Measurements from ENCODE around the gene PPL.
A peak's percentile ranks its signal among the peaks of the same experiment; 100 is the strongest.
"Not testable (repeated sequence)": the region's sequence is repeated elsewhere in the genome, so short reads cannot be mapped to it uniquely, and the experiment has no call there.

Gene PPL

GRCh38 chr16:4958510-4959438, 21.8 kb upstream of the PPL start:
- DNase-seq: no peak

- DNase-seq: peak; percentile 97
Observed at GRCh38 chr16:4957720-4958509, 21.0 kb upstream of the PPL start, which contains the start of gene SEC14L5. TSS of gene SEC14L5 (plus strand) at chr16:4958330. CDS start at chr16:4959324, 994 bp downstream.

DNA sequence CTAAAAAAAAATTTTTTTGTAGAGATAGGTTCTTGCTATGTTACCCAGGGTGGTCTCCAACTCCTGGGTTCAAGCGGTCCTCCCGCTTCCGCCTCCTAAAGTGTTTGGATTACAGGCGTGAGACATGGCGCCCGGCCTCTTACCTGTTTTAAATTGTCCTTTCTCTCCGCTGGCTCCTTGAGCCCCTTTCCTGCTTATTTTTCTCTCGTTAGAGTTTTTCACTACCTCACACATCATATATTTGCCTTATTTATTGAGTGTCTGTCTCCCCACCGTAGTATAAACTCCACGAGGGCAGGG, 20.4 kb upstream of the PPL start:
- DNase-seq: no peak

GRCh38 chr16:4954714-4955113, 17.8 kb upstream of the PPL start:
- DNase-seq: no peak

GRCh38 chr16:4951583-4951982, 14.6 kb upstream of the PPL start:
- not testable (repeated sequence) for DNase-seq

DNA sequence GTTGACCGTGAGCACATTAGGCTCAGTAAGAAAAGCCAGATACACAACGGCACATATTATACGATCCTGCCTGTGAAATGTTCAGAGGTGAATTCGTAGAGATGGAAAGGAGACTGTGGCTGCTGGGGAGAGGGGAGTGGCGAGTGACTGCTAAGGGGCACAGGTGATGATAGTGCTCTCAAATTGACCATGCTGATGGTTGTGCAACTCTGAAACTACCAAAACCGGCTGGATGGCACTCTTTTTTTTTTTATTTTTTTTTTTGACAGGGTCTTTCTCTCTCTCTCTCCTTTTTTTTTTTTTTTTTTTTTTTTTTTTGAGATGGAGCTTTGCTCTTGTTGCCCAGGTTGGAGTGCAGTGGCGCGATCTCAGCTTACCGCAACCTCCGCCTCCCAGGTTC, 13.0 kb upstream of the PPL start:
- DNase-seq: no peak

DNA sequence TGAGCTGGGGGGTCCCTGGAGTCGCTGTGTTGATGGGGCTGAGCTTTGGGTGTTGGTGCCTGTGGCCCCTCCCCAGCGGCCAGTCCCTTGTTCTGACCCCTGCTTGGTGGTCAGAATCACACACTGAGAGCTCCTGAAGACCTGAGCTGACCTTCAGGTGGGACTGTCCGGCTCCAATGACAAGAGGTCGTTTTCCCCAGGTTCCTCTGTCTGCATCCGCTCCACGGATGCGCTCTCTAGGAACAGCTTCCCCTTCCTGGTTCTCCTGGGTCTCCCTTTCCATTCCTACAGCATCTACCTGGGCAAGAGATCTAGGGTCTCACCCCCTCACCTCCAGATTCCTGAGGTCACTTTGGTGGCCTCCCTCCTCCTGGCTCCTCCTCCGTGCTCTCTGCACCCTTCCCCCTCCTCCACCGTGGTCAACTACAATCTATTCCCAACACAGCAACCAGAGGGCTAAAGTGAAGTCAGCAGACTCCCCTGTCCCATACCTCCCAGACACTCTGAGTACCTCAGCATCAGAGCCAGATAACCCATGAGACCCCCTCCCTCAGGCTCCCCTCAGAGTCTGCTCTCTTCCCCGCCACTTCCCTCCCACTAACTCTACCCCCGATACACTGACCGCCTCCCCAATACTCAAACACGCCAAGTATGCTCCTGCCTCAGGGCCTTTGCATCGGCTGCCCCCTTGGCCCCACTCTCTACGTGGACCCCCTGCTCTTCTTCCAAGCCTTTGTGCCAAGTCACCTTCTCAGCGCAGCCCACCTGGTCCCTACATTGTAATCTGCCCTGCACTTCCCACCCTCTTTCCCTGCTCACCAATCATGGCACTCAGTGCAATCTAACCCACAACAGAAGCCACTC, 12.2 kb upstream of the PPL start:
- DNase-seq: no peak

DNA sequence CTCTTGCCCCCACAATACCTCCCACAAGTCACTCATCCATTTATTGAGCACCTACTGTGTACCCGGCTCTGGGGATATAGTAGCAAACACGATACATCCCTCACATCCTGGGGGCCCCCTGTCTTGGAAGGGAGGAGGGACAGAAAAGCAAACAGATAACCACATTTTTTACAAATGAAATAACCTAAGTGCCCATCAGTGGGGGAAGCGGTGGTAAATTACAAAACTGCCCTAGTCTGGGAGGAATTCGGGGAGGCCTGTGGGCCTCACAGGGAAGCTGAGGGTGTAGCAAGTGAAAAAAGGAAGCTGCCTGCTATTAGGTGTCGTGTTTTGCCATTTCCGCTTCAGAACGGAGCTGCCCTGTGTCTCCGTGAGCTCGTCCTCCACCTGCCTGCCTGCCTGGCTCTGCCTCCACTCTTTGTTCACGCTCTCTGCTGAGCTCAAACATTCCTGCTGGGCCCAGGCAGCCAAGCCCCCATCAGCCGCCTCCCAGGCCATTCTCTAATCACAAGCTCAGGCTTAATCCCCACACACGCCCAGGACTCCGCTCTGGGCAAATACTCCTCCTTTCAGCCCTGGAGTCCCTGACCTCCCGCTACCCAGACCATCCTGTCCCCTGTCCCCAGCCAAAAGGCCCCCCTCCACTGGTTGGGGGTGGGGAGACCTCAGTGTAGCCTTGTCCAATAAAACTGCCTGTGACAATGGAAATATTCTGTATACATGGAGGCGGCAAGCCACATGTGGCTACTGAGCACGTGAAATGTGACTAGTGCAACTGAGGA, 11.0 kb upstream of the PPL start:
- DNase-seq: no peak

DNA sequence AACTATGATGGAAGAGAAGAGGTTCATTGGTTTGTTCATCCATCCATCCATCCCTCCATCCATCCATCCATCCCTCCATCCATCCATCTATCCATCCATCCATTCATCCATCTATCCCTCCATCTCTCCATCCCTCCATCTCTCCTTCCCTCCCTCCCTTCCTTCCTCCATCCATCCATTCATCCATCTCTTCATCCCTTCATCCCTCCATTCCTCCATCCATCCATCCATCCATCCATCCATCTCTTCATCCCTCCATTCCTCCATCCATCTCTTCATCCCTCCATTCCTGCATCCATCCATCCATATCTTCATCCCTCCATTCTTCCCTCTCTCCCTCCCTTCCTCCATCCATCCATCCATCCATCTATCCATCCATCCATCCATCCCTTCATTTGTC, 10.0 kb upstream of the PPL start:
- no peak for DNase-seq

GRCh38 chr16:4945560-4946502, 8.9 kb upstream of the PPL start:
- no peak for DNase-seq

DNA sequence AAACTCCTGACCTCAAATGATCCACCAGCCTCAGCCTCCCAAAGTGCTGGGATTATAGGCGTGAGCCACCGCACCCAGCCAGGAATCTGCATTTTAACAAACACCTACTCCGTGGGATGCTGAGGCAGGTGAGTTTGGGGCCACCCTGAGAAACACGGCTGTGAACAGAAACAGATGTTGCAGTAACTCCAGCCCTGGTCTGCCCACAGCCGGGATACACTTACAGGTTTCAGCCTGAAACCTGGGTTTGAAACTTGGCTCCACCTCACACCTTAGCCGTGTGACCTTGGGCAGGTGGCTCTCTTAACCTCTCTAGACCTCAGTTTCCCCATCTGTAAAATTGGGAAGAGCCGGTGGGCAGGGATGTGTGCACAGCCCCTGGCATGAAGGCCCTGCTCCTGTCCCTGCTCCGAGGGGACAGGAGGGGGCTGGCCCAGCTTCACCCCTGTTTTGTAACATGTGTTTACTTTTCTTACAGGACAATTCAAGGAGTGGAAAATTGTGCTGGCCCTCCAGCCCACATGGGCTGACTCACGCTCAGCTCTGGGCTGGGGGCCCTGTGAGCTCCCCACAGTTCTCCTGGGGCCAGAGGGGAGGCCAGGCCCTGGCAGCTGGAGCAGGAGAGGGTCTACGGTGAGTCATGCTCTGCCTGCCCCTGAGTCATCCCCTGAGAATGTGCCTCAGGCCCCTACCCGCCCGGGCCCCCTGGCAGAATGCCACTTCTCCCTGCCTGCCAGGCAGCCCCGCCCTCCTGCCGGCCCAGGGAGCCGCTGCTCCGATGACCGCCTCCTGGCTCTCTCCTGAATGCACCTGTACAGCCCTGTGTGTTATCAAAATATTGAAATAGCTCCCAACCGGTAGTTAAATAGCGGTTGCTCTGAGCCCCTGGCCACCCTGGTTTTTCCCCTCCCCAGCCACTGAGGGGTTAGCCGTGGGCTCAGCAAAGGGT, 7.7 kb upstream of the PPL start:
- DNase-seq: no peak

DNA sequence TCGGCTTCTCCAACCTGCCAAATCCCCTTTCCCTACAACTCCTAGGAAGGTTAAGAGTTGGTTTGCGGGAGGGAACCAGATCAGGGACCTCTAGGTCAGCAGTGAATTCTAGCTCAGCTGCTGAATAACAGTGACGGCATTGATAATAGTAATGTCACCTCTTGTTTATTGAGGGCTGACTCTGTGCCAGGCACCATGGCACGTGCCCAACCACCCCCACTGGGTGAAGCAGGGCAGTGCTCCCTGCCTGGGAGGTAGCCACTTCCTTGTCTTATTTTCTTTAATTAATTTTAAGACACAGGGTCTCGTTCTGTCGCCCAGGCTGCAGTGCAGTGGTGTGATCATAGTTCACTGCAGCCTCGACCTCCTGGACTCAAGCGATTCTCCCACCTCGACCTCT, 5.5 kb upstream of the PPL start:
- no peak for DNase-seq

DNA sequence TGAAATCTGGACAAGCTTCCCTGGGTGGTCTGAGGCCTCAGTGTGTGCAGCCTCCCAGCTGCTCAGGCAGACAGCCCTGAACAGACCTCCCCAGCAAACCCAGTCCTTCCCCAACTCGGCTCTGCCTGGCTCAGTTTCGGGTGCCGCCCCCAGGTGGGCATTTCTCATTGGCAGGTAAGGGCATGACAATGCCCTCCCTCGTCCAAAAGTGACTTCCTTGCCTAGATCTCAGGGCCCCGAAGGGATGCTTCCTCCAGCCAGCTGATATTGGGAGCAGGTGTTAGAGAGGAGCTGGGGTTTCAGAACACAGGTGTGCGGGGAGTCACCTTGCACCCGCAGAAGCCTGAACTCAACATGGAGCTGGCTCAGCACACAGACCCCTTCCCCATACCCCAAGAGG, 3.8 kb upstream of the PPL start:
- no peak for DNase-seq

- DNase-seq: no peak
Observed at GRCh38 chr16:4938683-4939030, 1.7 kb upstream of the PPL start.

- DNase-seq: no peak
Observed at GRCh38 chr16:4937782-4938682, 1.1 kb upstream of the PPL start.

DNA sequence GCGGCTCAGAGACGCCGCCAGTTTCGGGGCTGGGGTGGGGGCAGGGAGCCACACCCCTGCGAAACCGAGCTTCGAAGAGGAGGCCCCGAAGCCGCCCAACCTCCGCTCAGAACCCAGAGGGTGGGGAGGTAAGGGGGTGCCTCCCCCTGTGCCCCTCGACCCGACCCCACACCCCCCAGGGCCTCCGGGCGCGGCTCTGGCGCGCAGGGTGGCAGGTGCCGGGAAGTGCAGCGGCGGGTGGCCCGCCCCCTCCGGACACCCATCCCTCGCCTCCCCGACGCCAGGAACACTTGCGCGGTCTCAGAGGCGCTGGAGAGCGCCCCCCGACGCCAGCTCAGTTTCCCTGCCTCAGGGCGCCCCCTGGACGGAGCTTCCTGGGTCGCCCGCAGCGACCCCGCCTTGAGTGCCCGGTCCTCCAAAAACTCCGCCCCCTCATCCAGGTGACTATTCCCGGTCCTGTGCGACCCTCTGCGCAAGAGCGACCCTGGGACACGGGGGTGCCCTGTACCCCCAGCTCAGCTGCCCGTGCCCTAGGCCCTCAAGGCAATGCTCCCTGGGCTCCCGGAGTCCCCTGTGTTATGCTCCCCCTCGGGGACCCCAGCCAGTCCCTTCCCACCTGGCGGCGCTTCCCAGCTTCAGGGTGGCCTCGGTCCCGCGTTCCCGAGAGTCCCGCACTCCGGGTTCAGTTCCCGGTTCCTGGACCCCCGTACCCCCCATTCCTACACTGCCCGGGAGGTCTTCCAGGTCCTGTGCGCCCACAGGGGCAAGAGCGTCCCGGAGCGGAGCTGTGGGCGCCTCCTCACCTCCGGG, 562 bp downstream of the PPL start:
- no peak for DNase-seq

GRCh38 chr16:4935241-4935855, 1.6 kb downstream of the PPL start:
- DNase-seq: no peak

DNA sequence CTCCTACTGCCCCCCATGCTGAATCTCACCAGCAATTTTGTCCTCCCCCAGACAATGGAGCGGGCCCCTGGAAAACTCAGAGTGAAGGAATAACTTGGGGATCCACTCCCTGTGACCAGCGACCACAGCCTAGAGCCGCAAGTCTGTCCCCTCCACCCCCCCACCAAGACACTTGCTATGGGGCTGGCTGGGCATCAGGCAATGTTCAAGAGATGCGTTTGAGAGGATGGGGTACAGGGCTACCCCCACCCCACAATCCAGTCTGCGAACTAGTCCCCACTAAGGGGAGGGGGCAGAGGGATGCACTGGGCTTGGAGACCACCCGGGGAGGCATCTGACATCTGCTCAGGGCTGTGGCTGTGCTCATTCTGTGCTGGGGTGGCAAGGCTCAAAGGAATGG, 2.4 kb downstream of the PPL start:
- DNase-seq: no peak
